ENCODE measurements around the gene ZNF214.

Gene ZNF214

GRCh38 chr11:7020183-7020917 lies at the start of gene ZNF214, which contains the start of gene NLRP14:
Gene ZNF214 (minus strand): TSS chr11:7020346. CDS start chr11:7002835, 17,511 bp downstream.
Gene NLRP14 (plus strand): TSS chr11:7020479. CDS start chr11:7038587, 18,108 bp downstream.
- DNase-seq = peak; percentile 60

GRCh38 chr11:7062534-7062933 lies 42.4 kb upstream of the ZNF214 start:
- DNase-seq = no peak

GRCh38 chr11:7060868-7061267 lies 40.7 kb upstream of the ZNF214 start:
- DNase-seq = no peak

GRCh38 chr11:7057641-7058040 lies 37.5 kb upstream of the ZNF214 start:
- no peak for DNase-seq

- no peak for DNase-seq
Measured at GRCh38 chr11:7056828-7057513, 36.8 kb upstream of the ZNF214 start.

GRCh38 chr11:7050191-7050590 lies 30.0 kb upstream of the ZNF214 start:
- DNase-seq = no peak

GRCh38 chr11:7046474-7047175 lies 26.5 kb upstream of the ZNF214 start:
- no peak for DNase-seq

GRCh38 chr11:7034019-7034418 lies 13.9 kb upstream of the ZNF214 start:
- no peak for DNase-seq

- no peak for DNase-seq
Measured at GRCh38 chr11:7032692-7033091, 12.5 kb upstream of the ZNF214 start.

- peak; percentile 59 for DNase-seq
Measured at GRCh38 chr11:7031471-7031871, 11.3 kb upstream of the ZNF214 start.

GRCh38 chr11:7030836-7031235 lies 10.7 kb upstream of the ZNF214 start:
- DNase-seq = no peak

GRCh38 chr11:7028141-7028540 lies 8.0 kb upstream of the ZNF214 start:
- no peak for DNase-seq

GRCh38 chr11:7021318-7021717 lies 1.2 kb upstream of the ZNF214 start:
- DNase-seq = no peak

- no peak for DNase-seq
Measured at GRCh38 chr11:7019500-7020182, 505 bp downstream of the ZNF214 start.

GRCh38 chr11:7016011-7016410 lies 4.1 kb downstream of the ZNF214 start:
- no peak for DNase-seq

GRCh38 chr11:7014118-7014517 lies 6.0 kb downstream of the ZNF214 start:
- no peak for DNase-seq

- no peak for DNase-seq
Measured at GRCh38 chr11:7004482-7004881, 15.7 kb downstream of the ZNF214 start.

GRCh38 chr11:6995703-6996102 lies 24.4 kb downstream of the ZNF214 start:
- no peak for DNase-seq

GRCh38 chr11:6992457-6993417 lies 27.4 kb downstream of the ZNF214 start:
- no peak for DNase-seq

- DNase-seq = no peak
Measured at GRCh38 chr11:6992026-6992425, 28.1 kb downstream of the ZNF214 start.

GRCh38 chr11:6991227-6991626 lies 28.9 kb downstream of the ZNF214 start:
- DNase-seq = no peak

- DNase-seq = no peak
Measured at GRCh38 chr11:6988506-6988905, 31.6 kb downstream of the ZNF214 start.

All from NCI-H1105 treated with DMSO at 0.1 percent for 48 hours (cell line).